NT2/D1 (cell line): ENCODE data around the gene CYRIA.

Experiments used
- DNase-seq: peaks from one replicate; pipeline ENCODE4 v3.0.0-alpha.2; 2011; ENCODE audit warnings: low read depth, low spot score
- H3K27me3 ChIP-seq: 2 replicates; pipeline ENCODE4 v1.6.0; 2011; ENCODE audit warnings: mild to moderate bottlenecking; ENCODE audit not compliant: insufficient read length, insufficient read depth
- H3K36me3 ChIP-seq: 2 replicates; pipeline ENCODE4 v1.6.1; 2011; ENCODE audit warnings: mild to moderate bottlenecking, low read length, mixed read lengths; ENCODE audit not compliant: insufficient read depth, insufficient read length
- H3K4me1 ChIP-seq: 2 replicates; pipeline ENCODE4 v1.5.1; 2011; ENCODE audit not compliant: insufficient read depth, insufficient read length
- H3K4me3 ChIP-seq: 2 replicates; pipeline ENCODE4 v1.5.1; 2011; ENCODE audit warnings: low read depth; ENCODE audit not compliant: insufficient read length
- H3K9ac ChIP-seq: 2 replicates; pipeline ENCODE4 v1.6.0; 2011; ENCODE audit warnings: low read depth; ENCODE audit not compliant: insufficient read length
- H3K9me3 ChIP-seq: 2 replicates; pipeline ENCODE4 v1.5.1; 2011; ENCODE audit warnings: mild to moderate bottlenecking, low read length; ENCODE audit not compliant: insufficient read depth
- SUZ12 ChIP-seq: IDR thresholded peaks from 2 replicates; pipeline ENCODE4 v1.6.1; 2011; ENCODE audit not compliant: insufficient read length, insufficient read depth; ENCODE audit errors: extremely low read depth
- YY1 ChIP-seq: IDR thresholded peaks from 2 replicates; pipeline ENCODE4 v1.6.1; 2011; ENCODE audit not compliant: insufficient read length, insufficient read depth
- ZNF274 ChIP-seq: IDR thresholded peaks from 2 replicates; pipeline ENCODE4 v1.6.1; 2011; ENCODE audit warnings: mild to moderate bottlenecking, low read depth, low read length

CYRIA gene

DNA sequence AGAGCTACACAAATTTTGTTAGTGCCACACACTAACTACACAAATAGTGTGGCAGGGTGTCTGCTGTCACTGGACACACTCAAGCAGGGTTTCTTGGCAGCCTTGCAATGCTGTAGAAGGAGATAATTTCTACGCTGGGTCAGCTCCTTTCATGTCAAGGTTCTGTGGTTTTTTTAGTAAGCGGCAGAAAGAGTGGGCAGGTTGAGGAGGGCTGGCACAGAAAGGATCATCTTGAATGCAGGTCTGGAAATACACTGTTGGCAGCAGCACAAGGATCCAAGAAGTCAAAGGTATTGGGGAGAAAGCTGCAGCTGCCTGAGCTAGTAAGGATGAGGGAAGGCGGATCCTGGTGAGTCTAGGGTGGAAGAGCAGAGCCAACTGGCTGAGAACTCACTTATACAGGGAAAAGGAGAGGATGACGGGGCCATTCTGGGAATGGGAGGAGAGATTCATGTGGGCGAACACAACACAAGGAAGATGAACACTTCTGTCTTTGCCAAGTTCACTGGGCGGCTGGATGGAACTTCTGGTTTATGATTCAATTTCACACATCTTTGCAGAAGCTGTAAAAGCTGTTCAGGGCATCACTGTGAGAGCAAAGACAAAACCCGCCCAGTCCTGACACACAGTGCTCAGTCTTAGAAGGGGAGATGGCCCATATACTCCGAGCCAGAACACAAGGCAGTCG is 16.9 kb upstream of the CYRIA start:
- Histone ChIP-seq H3K4me1 (no peaks in the 10 kb centered on the region), H3K9ac (no peak overlapping the region), H3K4me3 (no peak overlapping the region), H3K27me3 (no peaks in the 10 kb centered on the region), H3K9me3 (0 out of 2 replicates have a peak, but pooled peaks cover 7% of the 10 kb centered on the region), H3K36me3 (no peaks in the 10 kb centered on the region)
- TF ChIP-seq YY1, result no peak
- no peak for TF ChIP-seq SUZ12
- TF ChIP-seq ZNF274, result no peak
- no peak for DNase-seq

DNA sequence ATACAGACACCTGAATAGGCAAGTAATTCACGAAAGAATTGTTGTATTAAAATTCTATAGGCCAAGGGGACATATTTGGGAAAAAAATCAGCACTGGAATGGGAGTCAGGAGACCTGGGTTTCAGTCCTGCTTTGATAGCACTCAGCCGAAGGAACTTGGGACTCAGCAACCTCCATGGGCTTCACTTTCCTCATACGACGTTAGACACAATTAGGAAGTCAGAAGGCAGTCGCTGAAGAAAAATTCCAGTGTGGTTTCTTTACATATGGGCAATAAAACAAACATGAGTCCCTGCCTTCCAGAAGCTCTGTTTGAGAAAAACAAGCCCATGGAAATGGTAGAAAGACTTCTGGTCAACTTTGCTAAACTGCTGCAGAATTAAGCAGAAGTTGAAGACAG is 15.1 kb upstream of the CYRIA start:
- H3K4me3 ChIP-seq, result no peak overlapping the region
- H3K36me3 ChIP-seq, result no peaks in the 10 kb centered on the region
- no peak for DNase-seq
- no peaks in the 10 kb centered on the region for H3K4me1 ChIP-seq
- H3K9ac ChIP-seq, result no peak overlapping the region
- TF ChIP-seq YY1 (no peak), ZNF274 (no peak), SUZ12 (no peak)
- no peaks in the 10 kb centered on the region for H3K27me3 ChIP-seq
- H3K9me3 ChIP-seq, result 0 out of 2 replicates have a peak, but pooled peaks cover 9% of the 10 kb centered on the region

DNA sequence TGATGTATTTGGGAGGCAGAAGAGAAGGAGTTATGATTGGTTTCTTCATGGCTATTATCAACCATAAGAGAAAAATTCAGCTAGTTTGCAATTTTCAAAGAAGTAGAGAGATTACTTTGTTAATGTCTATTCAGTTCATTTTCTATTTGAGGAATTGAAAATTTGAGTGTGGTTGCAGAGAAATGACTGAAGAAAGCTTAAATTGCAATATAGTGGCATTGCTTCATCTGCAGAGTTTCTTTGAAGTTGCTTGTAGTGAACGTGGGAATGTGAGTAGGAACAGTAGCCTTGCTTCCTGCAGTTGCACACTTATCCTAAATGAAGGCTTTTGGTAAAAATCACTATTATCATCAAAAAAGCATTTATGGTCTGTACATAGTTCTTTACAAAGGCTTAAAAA is 14.7 kb upstream of the CYRIA start:
- H3K4me3 ChIP-seq, result no peak overlapping the region
- TF ChIP-seq SUZ12 (no peak), YY1 (no peak), ZNF274 (no peak)
- H3K4me1 ChIP-seq, result no peaks in the 10 kb centered on the region
- 0 out of 2 replicates have a peak, but pooled peaks cover 9% of the 10 kb centered on the region for H3K9me3 ChIP-seq
- no peak overlapping the region for H3K9ac ChIP-seq
- no peak for DNase-seq
- no peaks in the 10 kb centered on the region for H3K36me3 ChIP-seq
- H3K27me3 ChIP-seq, result no peaks in the 10 kb centered on the region

DNA sequence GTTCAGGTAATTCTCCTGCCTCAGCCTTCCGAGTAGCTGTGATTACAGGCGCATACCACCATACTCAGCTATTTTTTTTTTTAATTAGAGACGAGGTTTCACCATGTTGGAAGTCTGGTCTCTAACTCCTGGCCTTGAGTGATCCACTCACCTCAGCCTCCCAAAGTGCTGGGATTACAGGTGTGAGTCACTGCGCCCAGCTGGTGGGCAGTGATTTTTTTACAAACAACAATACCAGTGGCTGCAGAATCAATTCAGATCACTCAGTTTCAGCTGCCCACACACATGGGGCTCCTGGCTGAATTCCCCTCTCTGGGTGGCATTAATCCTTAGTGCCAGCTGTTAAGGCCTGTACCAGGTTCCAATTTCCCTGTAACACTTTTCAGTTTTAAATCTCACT is 13.3 kb upstream of the CYRIA start:
- no peak for DNase-seq
- no peaks in the 10 kb centered on the region for H3K4me1 ChIP-seq
- 0 out of 2 replicates have a peak, but pooled peaks cover 9% of the 10 kb centered on the region for H3K9me3 ChIP-seq
- H3K36me3 ChIP-seq, result no peaks in the 10 kb centered on the region
- H3K27me3 ChIP-seq, result no peaks in the 10 kb centered on the region
- TF ChIP-seq SUZ12 (no peak), YY1 (no peak), ZNF274 (no peak)
- no peak overlapping the region for H3K4me3 ChIP-seq
- H3K9ac ChIP-seq, result no peak overlapping the region

DNA sequence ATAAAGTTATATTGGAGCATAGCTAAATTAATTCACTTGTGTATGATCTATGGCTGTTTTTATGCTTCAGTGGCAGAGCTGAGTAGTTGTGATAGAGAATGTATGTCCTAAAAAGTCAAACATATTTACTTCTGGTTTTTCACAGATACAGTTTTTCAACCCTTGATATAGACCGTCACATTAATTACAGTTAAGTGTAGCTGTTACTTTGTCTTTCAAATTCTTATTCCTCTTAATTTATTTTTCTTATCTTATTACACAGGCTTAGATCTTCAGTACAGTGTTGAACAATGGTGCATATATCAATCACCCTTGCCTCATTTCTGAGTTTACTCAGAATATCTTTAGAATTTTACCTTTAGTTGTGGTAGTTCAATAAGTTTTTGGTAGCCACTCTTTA is 12.2 kb upstream of the CYRIA start:
- no peak overlapping the region for H3K4me3 ChIP-seq

DNA sequence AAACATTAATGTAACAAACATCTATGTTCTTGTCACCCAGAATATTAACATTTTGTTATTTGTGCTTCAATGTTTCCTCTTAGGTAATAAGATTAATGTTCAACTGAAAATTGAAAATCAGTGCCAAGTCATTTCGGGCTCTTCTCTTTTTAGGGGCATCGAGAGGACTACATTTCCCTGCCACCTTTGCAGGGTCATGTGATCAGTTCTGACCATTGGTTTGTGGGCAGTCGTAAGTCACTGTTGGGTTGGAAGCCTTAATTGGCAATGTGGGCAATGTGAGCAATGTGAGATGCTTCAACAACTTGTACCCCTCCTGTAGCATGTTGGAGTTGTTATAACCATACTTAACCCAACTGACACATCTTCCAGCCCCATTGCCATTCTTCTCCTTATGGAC is 10.1 kb upstream of the CYRIA start:
- H3K4me3 ChIP-seq, result no peak overlapping the region
- TF ChIP-seq ZNF274 (no peak), SUZ12 (no peak), YY1 (no peak)
- H3K9ac ChIP-seq, result no peak overlapping the region
- H3K27me3 ChIP-seq, result no peaks in the 10 kb centered on the region
- H3K36me3 ChIP-seq, result no peaks in the 10 kb centered on the region
- no peaks in the 10 kb centered on the region for H3K4me1 ChIP-seq
- no peak for DNase-seq
- 0 out of 2 replicates have a peak, but pooled peaks cover 9% of the 10 kb centered on the region for H3K9me3 ChIP-seq

More for the DNA sequence above, 12.2 kb upstream of the CYRIA start:
- no peaks in the 10 kb centered on the region for H3K4me1 ChIP-seq
- DNase-seq, result no peak
- 0 out of 2 replicates have a peak, but pooled peaks cover 9% of the 10 kb centered on the region for H3K9me3 ChIP-seq
- no peaks in the 10 kb centered on the region for H3K27me3 ChIP-seq
- H3K9ac ChIP-seq, result no peak overlapping the region
- TF ChIP-seq ZNF274 (no peak), YY1 (no peak), SUZ12 (no peak)
- H3K36me3 ChIP-seq, result no peaks in the 10 kb centered on the region

DNA sequence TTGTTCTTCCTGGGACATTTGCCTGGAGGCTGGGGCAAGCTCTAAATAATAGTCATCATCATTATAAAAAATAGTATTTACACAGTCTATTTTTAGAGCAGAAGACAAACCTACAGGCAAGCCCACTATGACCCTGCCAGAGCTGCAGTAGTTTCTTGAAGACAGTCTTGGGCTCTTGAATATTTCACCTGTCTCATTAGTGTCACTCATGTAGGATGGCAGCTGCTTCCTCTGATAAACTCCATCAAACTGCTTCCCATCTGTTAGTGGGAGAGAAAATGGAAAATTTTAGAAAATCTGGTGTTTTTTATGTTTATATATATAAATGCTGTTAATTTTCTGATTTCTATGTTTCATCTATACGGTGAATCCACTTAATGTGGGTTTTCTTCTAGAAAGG is 8.5 kb upstream of the CYRIA start:
- TF ChIP-seq ZNF274, result no peak
- no peak for TF ChIP-seq YY1
- Histone ChIP-seq H3K9me3 (0 out of 2 replicates have a peak, but pooled peaks cover 9% of the 10 kb centered on the region), H3K36me3 (no peaks in the 10 kb centered on the region), H3K27me3 (no peaks in the 10 kb centered on the region), H3K9ac (no peak overlapping the region), H3K4me3 (no peak overlapping the region), H3K4me1 (no peaks in the 10 kb centered on the region)
- no peak for DNase-seq
